SK-N-SH (cell line): ENCODE measurements around the gene NUMA1. TPM values are rescaled to one million over a fixed set of nuclear protein-coding genes. Genes with fewer than 3 reads are reported as not detected.

Experiments
- CTCF ChIA-PET: fragments of 300-600, 350-600 bp; formaldehyde crosslinking; extraction: SDS; loops from one replicate; lab custom pipeline; 2021; lab: Yijun Ruan, JAX
- POLR2A ChIA-PET: fragments of 350-600 bp; sonication (Branson Sonifier 250); formaldehyde crosslinking; extraction: SDS; loops from one replicate; lab custom pipeline; 2020; ENCODE audit warnings: antibody characterized with exemption, inconsistent platforms; lab: Yijun Ruan, JAX
- DNase-seq: peaks from one replicate; pipeline ENCODE4 v3.0.0; 2012
- H2AFZ ChIP-seq: fragments of 200-600 bp; sonication (generic); 2 replicates; pipeline ENCODE4 v1.8.1; 2016; ENCODE audit warnings: antibody characterized with exemption, mild to moderate bottlenecking, low read depth
- H3F3A ChIP-seq: fragments of 200-600 bp; sonication (generic); replicated peaks from 2 replicates; pipeline ENCODE3; 2016; ENCODE audit warnings: antibody characterized with exemption, mild to moderate bottlenecking; ENCODE audit not compliant: insufficient read depth
- H3K27ac ChIP-seq, 2 experiments: fragments of 200-500 bp in 1 of 2; fragments of 200-600 bp in 1 of 2; sonication (Bioruptor generic) in 1 of 2; sonication (generic), shearing (Covaris generic) in 1 of 2; 2 replicates each; pipeline versions ENCODE4 v1.5.1 to v1.6.1; 2014 to 2016; ENCODE audit warnings: low read depth in 2 of 2, inconsistent platforms in 1 of 2, low read length in 1 of 2, mild to moderate bottlenecking in 1 of 2, mixed read lengths in 1 of 2
- H3K27me3 ChIP-seq: fragments of 200-600 bp; sonication (generic), shearing (Covaris generic); 2 replicates; pipeline ENCODE4 v1.6.1; 2016; ENCODE audit warnings: mixed run types; ENCODE audit not compliant: insufficient read depth
- H3K36me3 ChIP-seq, 2 experiments: fragments of 200-500 bp in 1 of 2; fragments of 200-600 bp in 1 of 2; sonication (Bioruptor generic) in 1 of 2; sonication (generic) in 1 of 2; replicated peaks in 1 of 2; 2 replicates each; pipeline versions ENCODE3 to v1.5.1; 2014 to 2016; ENCODE audit warnings: low read length in 1 of 2, mild to moderate bottlenecking in 1 of 2; ENCODE audit not compliant: insufficient read depth in 2 of 2, control insufficient read depth in 1 of 2
- H3K4me1 ChIP-seq, 2 experiments: fragments of 200-500 bp in 1 of 2; fragments of 200-600 bp in 1 of 2; sonication (Bioruptor generic) in 1 of 2; sonication (generic), shearing (Covaris generic) in 1 of 2; 2 replicates each; pipeline versions ENCODE4 v1.5.1 to v1.6.1; 2014 to 2016; ENCODE audit warnings: low read depth in 1 of 2, low read length in 1 of 2, mixed run types in 1 of 2; ENCODE audit not compliant: insufficient read depth in 2 of 2, control insufficient read depth in 1 of 2
- H3K4me2 ChIP-seq: fragments of 200-600 bp; sonication (generic), shearing (Covaris generic); 2 replicates; pipeline ENCODE4 v1.6.1; 2017; ENCODE audit warnings: mixed run types
- H3K4me3 ChIP-seq, 2 experiments: fragments of 200-500 bp in 1 of 2; fragments of 200-600 bp in 1 of 2; sonication (Bioruptor generic) in 1 of 2; sonication (generic), shearing (Covaris generic) in 1 of 2; 2 replicates each; pipeline versions ENCODE4 v1.5.1 to v1.8.1; 2014 to 2016; ENCODE audit warnings: low read depth in 2 of 2, inconsistent platforms in 1 of 2, low read length in 1 of 2, mild to moderate bottlenecking in 1 of 2, mixed read lengths in 1 of 2, moderate library complexity in 1 of 2
- H3K79me2 ChIP-seq: fragments of 200-600 bp; sonication (generic); 2 replicates; pipeline ENCODE4 v1.8.1; 2017; ENCODE audit warnings: mild to moderate bottlenecking; ENCODE audit not compliant: insufficient read depth
- H3K9ac ChIP-seq: fragments of 200-600 bp; sonication (generic); 2 replicates; pipeline ENCODE4 v1.6.1; 2017; ENCODE audit warnings: mixed run types
- H3K9me2 ChIP-seq: fragments of 200-600 bp; sonication (generic); 2 replicates; pipeline ENCODE4 v1.6.1; 2017; ENCODE audit warnings: mixed run types
- H3K9me3 ChIP-seq: fragments of 200-600 bp; sonication (generic); 2 replicates; pipeline ENCODE4 v1.6.1; 2017; ENCODE audit warnings: mixed run types, mild to moderate bottlenecking, moderate library complexity
- H4K20me1 ChIP-seq: fragments of 200-600 bp; sonication (generic); 2 replicates; pipeline ENCODE4 v1.6.1; 2017; ENCODE audit warnings: mild to moderate bottlenecking, mixed run types; ENCODE audit not compliant: insufficient read depth
- CHD2 ChIP-seq: fragments of 150-350 bp; IDR thresholded peaks from 2 replicates; pipeline ENCODE4 v1.6.1; 2018; ENCODE audit warnings: low read length; ENCODE audit not compliant: partially characterized antibody
- CTCF ChIP-seq: fragments of 200-600 bp; sonication (generic); IDR thresholded peaks from 2 replicates; pipeline ENCODE4 v1.6.1; 2017; ENCODE audit warnings: antibody characterized with exemption, mild to moderate bottlenecking, moderate library complexity
- FOSL2 ChIP-seq: IDR thresholded peaks from 2 replicates; pipeline ENCODE4 v1.4.0; 2012; ENCODE audit warnings: low read depth, mild to moderate bottlenecking, moderate library complexity, borderline replicate concordance
- FOXJ3 ChIP-seq: sonication (generic); formaldehyde crosslinking; IDR thresholded peaks from 2 replicates; pipeline ENCODE4 v1.5.1; 2020; ENCODE audit warnings: mild to moderate bottlenecking, missing genetic modification reagents
- GABPA ChIP-seq: IDR thresholded peaks from 2 replicates; pipeline ENCODE4 v1.4.0; 2012; ENCODE audit warnings: low read depth, mild to moderate bottlenecking
- GATA2 ChIP-seq: sonication (generic); formaldehyde crosslinking; IDR thresholded peaks from 2 replicates; pipeline ENCODE4 v1.5.0; 2020; ENCODE audit warnings: mild to moderate bottlenecking, missing genetic modification reagents
- JUND ChIP-seq: IDR thresholded peaks from 2 replicates; pipeline ENCODE4 v1.4.0; 2012
- MAX ChIP-seq: IDR thresholded peaks from 2 replicates; pipeline ENCODE4 v1.4.0; 2012; ENCODE audit warnings: low read depth
- MEF2A ChIP-seq: IDR thresholded peaks from 2 replicates; pipeline ENCODE4 v1.4.0; 2012; ENCODE audit warnings: low read depth, borderline replicate concordance
- MXI1 ChIP-seq: IDR thresholded peaks from 2 replicates; pipeline ENCODE4 v1.6.1; 2012; ENCODE audit warnings: mild to moderate bottlenecking, low read depth, low read length, improper control_type of control experiment
- NRF1 ChIP-seq: IDR thresholded peaks from 2 replicates; pipeline ENCODE4 v1.6.1; 2012; ENCODE audit warnings: low read depth, mild to moderate bottlenecking, low read length
- PBX3 ChIP-seq: IDR thresholded peaks from 2 replicates; pipeline ENCODE4; 2012
- RAD21 ChIP-seq: IDR thresholded peaks from 2 replicates; pipeline ENCODE4 v1.6.1; 2012; ENCODE audit warnings: mild to moderate bottlenecking, low read length
- REST ChIP-seq: IDR thresholded peaks from 2 replicates; pipeline ENCODE4 v1.6.1; 2012; ENCODE audit warnings: mild to moderate bottlenecking, low read depth, low read length, moderate library complexity
- RFX5 ChIP-seq: IDR thresholded peaks from 2 replicates; pipeline ENCODE4 v1.6.1; 2012; ENCODE audit warnings: mild to moderate bottlenecking, improper control_type of control experiment, low read length
- SIN3A ChIP-seq: IDR thresholded peaks from 2 replicates; pipeline ENCODE4 v1.6.1; 2012; ENCODE audit warnings: low read depth, mild to moderate bottlenecking, low read length, moderate library complexity, borderline replicate concordance
- TCF12 ChIP-seq: IDR thresholded peaks from 2 replicates; pipeline ENCODE4 v1.4.0; 2012
- USF1 ChIP-seq: IDR thresholded peaks from 2 replicates; pipeline ENCODE4 v1.4.0; 2012; ENCODE audit warnings: low read depth, borderline replicate concordance
- YY1 ChIP-seq: IDR thresholded peaks from 2 replicates; pipeline ENCODE4 v1.4.0; 2012; ENCODE audit warnings: low read depth, mild to moderate bottlenecking
- ZBTB33 ChIP-seq: IDR thresholded peaks from 2 replicates; pipeline ENCODE4 v1.4.0; 2012; ENCODE audit warnings: low read depth, borderline replicate concordance
- polyA plus RNA-seq, 3 experiments: library from polyadenylated mRNA; depleted of rRNA; stranded (reverse); fragments of >200 nt; gene quantifications; 2 replicates each; pipeline ENCODE4 v1.2.3, GENCODE V29; 2012

Gene NUMA1
- polyA plus RNA-seq, 1 of the 3 experiments (the other 2 are of a cell fraction) = 111 TPM

- POLR2A ChIA-PET = no interaction called here
- peak overlapping the region; percentile 53; the same call in 1 of the 2 replicates for H3K9ac ChIP-seq
Measured at GRCh38 chr11:72069200-72069599, 11.1 kb downstream of the NUMA1 start.

More at GRCh38 chr11:72069200-72069599, 11.1 kb downstream of the NUMA1 start:
- Histone ChIP-seq H3K4me3 (peak overlapping the region in 1 of 2 experiments; percentile 43; a peak in 2 of 4 replicates), H3K9me3 (no peaks in the 10 kb centered on the region), H3K27me3 (no peaks in the 10 kb centered on the region), H3K4me2 (peak overlapping the region; percentile 53), H4K20me1 (no peaks in the 10 kb centered on the region), H3F3A (peaks cover 39% of the 10 kb centered on the region), H3K36me3 (peaks cover 0 to 3% of the 10 kb centered on the region in 2 experiments), H3K27ac (peak overlapping the region; percentile 69 to 82), H3K9me2 (no peaks in the 10 kb centered on the region), H2AFZ (0 out of 2 replicates have a peak overlapping the region, but pooled peaks have one; percentile 45), H3K79me2 (peaks cover 97% of the 10 kb centered on the region), H3K4me1 (peaks cover 21 to 52% of the 10 kb centered on the region in 2 experiments)
- TF ChIP-seq FOXJ3 (CRISPR knock-in tag) (no peak), MAX (no peak), MXI1 (no peak), RFX5 (no peak), GATA2 (CRISPR knock-in tag) (no peak), USF1 (no peak), PBX3 (no peak), FOSL2 (no peak), CHD2 (no peak), SIN3A (no peak), ZBTB33 (no peak), REST (no peak), GABPA (no peak), CTCF (no peak), MEF2A (no peak), TCF12 (no peak), JUND (no peak), RAD21 (no peak), YY1 (no peak), NRF1 (no peak)
- no peak for DNase-seq
- CTCF ChIA-PET = interaction anchor here (0.8 to 4.2 kb wide), 4 partner anchors 9 to 75 kb away, joined by 3 to 18 read pairs (median 4); no protein-coding TSS in a partner anchor
